H9 (cell line): ENCODE results near the gene PDCD1. TPM values are rescaled to one million over a fixed set of nuclear protein-coding genes. Genes with fewer than 3 reads are reported as not detected.

ENCODE experiments used
- DNase-seq: peaks from one replicate; pipeline ENCODE4 v3.0.0-alpha.2; 2017
- H2AFZ ChIP-seq: one replicate; pipeline ENCODE4 v1.6.1; 2013; ENCODE audit warnings: mild to moderate bottlenecking, low read length, control low read depth, moderate library complexity
- H2AK5ac ChIP-seq: 2 replicates; pipeline ENCODE4 v1.6.1; 2013; ENCODE audit warnings: low read length, control low read depth, mixed read lengths; ENCODE audit not compliant: insufficient read length
- H2BK120ac ChIP-seq: one replicate; pipeline ENCODE4 v1.6.1; 2013; ENCODE audit warnings: low read depth, mild to moderate bottlenecking, low read length, control low read depth, inconsistent platforms; ENCODE audit not compliant: poor library complexity, severe bottlenecking
- H2BK12ac ChIP-seq: 2 replicates; pipeline ENCODE4 v1.6.1; 2013; ENCODE audit warnings: low read length, control low read depth, mixed read lengths, low read depth; ENCODE audit not compliant: insufficient read length
- H2BK15ac ChIP-seq: 2 replicates; pipeline ENCODE4 v1.6.1; 2013; ENCODE audit warnings: low read depth, low read length, control low read depth
- H2BK20ac ChIP-seq: one replicate; pipeline ENCODE4 v1.6.1; 2013; ENCODE audit warnings: low read depth, mild to moderate bottlenecking, low read length, control low read depth, inconsistent platforms; ENCODE audit not compliant: poor library complexity, severe bottlenecking
- H2BK5ac ChIP-seq: 2 replicates; pipeline ENCODE4 v1.6.1; 2013; ENCODE audit warnings: low read length, control low read depth, mixed read lengths; ENCODE audit not compliant: insufficient read length
- H3K14ac ChIP-seq: 2 replicates; pipeline ENCODE4 v1.6.1; 2013; ENCODE audit warnings: low read length, control low read depth; ENCODE audit not compliant: insufficient read depth
- H3K18ac ChIP-seq: 2 replicates; pipeline ENCODE4 v1.6.1; 2013; ENCODE audit warnings: low read depth, mild to moderate bottlenecking, mixed read lengths, low read length, control low read depth; ENCODE audit not compliant: insufficient read length
- H3K23ac ChIP-seq: 2 replicates; pipeline ENCODE4 v1.6.1; 2013; ENCODE audit warnings: low read length, control low read depth, mixed read lengths, low read depth; ENCODE audit not compliant: insufficient read length
- H3K23me2 ChIP-seq: 2 replicates; pipeline ENCODE4 v1.6.1; 2013; ENCODE audit warnings: low read depth, mild to moderate bottlenecking, mixed read lengths, low read length, control low read depth; ENCODE audit not compliant: insufficient read length, poor library complexity, severe bottlenecking
- H3K27ac ChIP-seq: 2 replicates; pipeline ENCODE4 v1.5.1; 2013; ENCODE audit warnings: low read length, control low read depth, mixed read lengths, low read depth; ENCODE audit not compliant: insufficient read length
- H3K27me3 ChIP-seq: 2 replicates; pipeline ENCODE4 v1.6.1; 2013; ENCODE audit warnings: low read length, control low read depth, inconsistent platforms; ENCODE audit not compliant: insufficient read depth
- H3K4ac ChIP-seq: 2 replicates; pipeline ENCODE4 v1.6.1; 2013; ENCODE audit warnings: low read depth, mild to moderate bottlenecking, control low read depth, inconsistent platforms, low read length, moderate library complexity
- H3K4me1 ChIP-seq: 2 replicates; pipeline ENCODE4 v1.6.1; 2013; ENCODE audit warnings: low read length, control low read depth, inconsistent platforms; ENCODE audit not compliant: insufficient read depth
- H3K4me2 ChIP-seq: 2 replicates; pipeline ENCODE4 v1.6.1; 2013; ENCODE audit warnings: low read length, control low read depth, mixed read lengths; ENCODE audit not compliant: insufficient read length, insufficient read depth
- H3K56ac ChIP-seq: 2 replicates; pipeline ENCODE4 v1.6.1; 2013; ENCODE audit warnings: low read depth, mild to moderate bottlenecking, mixed read lengths, low read length, control low read depth; ENCODE audit not compliant: insufficient read length
- H3K79me1 ChIP-seq: 2 replicates; pipeline ENCODE4 v1.6.1; 2013; ENCODE audit warnings: low read depth, mild to moderate bottlenecking, moderate library complexity, low read length, control low read depth, inconsistent platforms; ENCODE audit not compliant: insufficient read depth, poor library complexity, severe bottlenecking
- H3K79me2 ChIP-seq: 2 replicates; pipeline ENCODE4 v1.6.1; 2013; ENCODE audit warnings: low read length, control low read depth, inconsistent platforms; ENCODE audit not compliant: insufficient read depth
- H3K9ac ChIP-seq: 2 replicates; pipeline ENCODE4 v1.6.1; 2013; ENCODE audit warnings: low read length, control low read depth, mixed read lengths; ENCODE audit not compliant: insufficient read length; ENCODE audit errors: extremely low read depth
- H3K9me3 ChIP-seq: one replicate; pipeline ENCODE4 v1.6.1; 2013; ENCODE audit warnings: low read depth, low read length, inconsistent platforms; ENCODE audit not compliant: control insufficient read depth
- H3T11ph ChIP-seq: one replicate; pipeline ENCODE4 v1.6.1; 2013; ENCODE audit warnings: mild to moderate bottlenecking, low read length, control low read depth, inconsistent platforms
- H4K20me1 ChIP-seq: one replicate; pipeline ENCODE4 v1.6.1; 2013; ENCODE audit not compliant: control insufficient read depth, insufficient read length, insufficient read depth
- H4K5ac ChIP-seq: 2 replicates; pipeline ENCODE4 v1.6.1; 2013; ENCODE audit warnings: low read depth, mild to moderate bottlenecking, mixed read lengths, low read length, control low read depth; ENCODE audit not compliant: insufficient read length
- H4K8ac ChIP-seq: replicated peaks from 2 replicates; pipeline ENCODE4 v1.6.1; 2013; ENCODE audit warnings: low read length, control low read depth, mixed read lengths, low read depth; ENCODE audit not compliant: insufficient read length
- H4K91ac ChIP-seq: 2 replicates; pipeline ENCODE4 v1.6.1; 2013; ENCODE audit warnings: low read depth, mild to moderate bottlenecking, moderate library complexity, mixed read lengths, low read length, control low read depth; ENCODE audit not compliant: insufficient read length
- H3K27ac Mint-ChIP-seq, 3 experiments: 2 replicates in 2 of 3; 3 replicates in 1 of 3; pipeline ENCODE4 v1.8.0; 2020 to 2021; ENCODE audit warnings: mixed read lengths in 3 of 3, mild to moderate bottlenecking in 1 of 3, moderate library complexity in 1 of 3
- H3K27me3 Mint-ChIP-seq: 2 replicates; pipeline ENCODE4 v1.8.0; 2021; ENCODE audit warnings: low read depth, mild to moderate bottlenecking, moderate library complexity, mixed read lengths
- H3K36me3 Mint-ChIP-seq, 3 experiments: 2 replicates in 2 of 3; 3 replicates in 1 of 3; pipeline ENCODE4 v1.8.0; 2020 to 2021; ENCODE audit warnings: low read depth in 3 of 3, mixed read lengths in 3 of 3; ENCODE audit not compliant: insufficient read depth in 1 of 3
- H3K4me1 Mint-ChIP-seq, 2 experiments: 2 replicates each; pipeline ENCODE4 v1.8.0; 2020; ENCODE audit warnings: mixed read lengths in 2 of 2
- H3K4me3 Mint-ChIP-seq, 2 experiments: 2 replicates in 1 of 2; 3 replicates in 1 of 2; pipeline ENCODE4 v1.8.0; 2020 to 2021; ENCODE audit warnings: mild to moderate bottlenecking in 2 of 2, mixed read lengths in 2 of 2, moderate library complexity in 1 of 2
- H3K9me3 Mint-ChIP-seq, 2 experiments: 2 replicates in 1 of 2; 3 replicates in 1 of 2; pipeline ENCODE4 v1.8.0; 2020; ENCODE audit warnings: mild to moderate bottlenecking in 2 of 2, mixed read lengths in 2 of 2, moderate library complexity in 1 of 2
- WGBS: extraction: QIAGEN DNeasy Blood & Tissue Kit; methylation state at CpG from one replicate; pipeline ENCODE4 v1.1.7; 2013; ENCODE audit warnings: missing lambda C conversion rate, low lambda C conversion rate, mixed read lengths; ENCODE audit not compliant: insufficient read length; ENCODE audit errors: extremely low coverage; 5-methylcytosine and 5-hydroxymethylcytosine counted together
- total RNA-seq: library from RNA; stranded (reverse); gene quantifications from 2 replicates; pipeline ENCODE4 v1.2.1, GENCODE V29; 2021
- TF ChIP-seq, protein P1 (sequence below): fragments of 200-600 bp; sonication (generic); conservative IDR thresholded peaks from 3 replicates; pipeline ENCODE4 v1.8.0; 2021; ENCODE audit warnings: antibody characterized with exemption, mild to moderate bottlenecking

PDCD1 gene
- total RNA-seq, 1 experiment from 2014 or later, result 1.6 TPM

DNA sequence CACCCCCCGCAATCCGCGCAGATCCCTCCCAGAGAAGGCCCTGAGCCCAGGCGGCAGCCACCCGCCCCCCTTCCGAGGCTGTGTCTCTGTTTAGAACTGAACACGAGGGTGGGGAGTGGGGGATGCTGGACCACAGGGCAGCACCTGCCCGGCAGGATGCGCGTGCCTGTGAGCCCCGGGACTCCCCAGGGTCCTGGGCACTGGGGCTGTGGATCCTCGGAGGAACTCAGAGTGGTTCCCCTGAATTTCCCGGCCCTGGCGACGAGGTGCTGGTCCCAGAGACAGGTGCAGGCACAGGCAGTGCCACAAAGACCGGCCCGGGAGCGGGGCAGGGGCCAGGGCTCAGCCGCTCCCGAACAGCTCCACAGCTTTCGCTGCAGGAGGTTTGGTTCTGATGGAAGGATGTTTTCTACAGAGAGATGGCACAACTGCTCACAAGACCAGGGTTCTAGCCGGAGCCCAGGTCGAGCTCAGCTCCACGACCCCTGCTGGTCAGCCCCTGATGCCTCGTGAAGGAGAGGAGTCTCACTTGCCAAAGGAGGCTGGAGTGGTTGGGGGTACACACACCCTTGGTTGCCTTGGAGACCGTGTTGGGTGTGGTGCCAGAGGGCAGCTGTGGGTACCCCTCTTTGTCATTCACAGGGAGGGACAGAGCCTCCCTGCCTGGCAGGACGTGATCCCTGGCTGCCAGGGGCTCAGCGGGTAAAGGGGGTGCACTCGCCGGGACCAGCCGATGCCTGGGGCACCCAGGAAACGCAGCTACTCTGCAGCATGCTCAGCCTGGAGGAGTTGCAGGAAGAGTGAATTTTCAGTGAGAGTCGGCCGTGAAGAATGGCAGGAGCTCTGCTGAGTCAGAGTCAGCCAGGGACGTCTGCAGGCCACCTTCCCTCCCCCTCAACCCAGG, 54.1 kb downstream of the PDCD1 start:
- Histone ChIP-seq H3K56ac (no peak overlapping the region), H3K9ac (no peak overlapping the region), H2BK120ac (no peak overlapping the region), H2BK5ac (no peak overlapping the region), H3K18ac (no peak overlapping the region), H2BK20ac (peak overlapping the region; percentile 65), H2BK15ac (no peak overlapping the region), H3K14ac (peak overlapping the region; percentile 62), H3K4ac (no peak overlapping the region), H3T11ph (no peak overlapping the region), H2AK5ac (no peak overlapping the region), H3K27me3 (peaks cover 9% of the 10 kb centered on the region; the same call in 1 of the 2 replicates), H3K79me2 (no peaks in the 10 kb centered on the region), H3K79me1 (no peaks in the 10 kb centered on the region), H2AFZ (no peak overlapping the region), H2BK12ac (no peak overlapping the region), H4K20me1 (no peaks in the 10 kb centered on the region), H3K9me3 (no peaks in the 10 kb centered on the region), H3K27ac (no peak overlapping the region), H3K23ac (no peak overlapping the region), H3K23me2 (no peaks in the 10 kb centered on the region), H3K4me1 (peaks cover 8% of the 10 kb centered on the region), H4K8ac (no peak overlapping the region), H3K4me2 (peak overlapping the region; percentile 36), H4K5ac (no peak overlapping the region), H4K91ac (no peak overlapping the region)
- WGBS, result no CpG with 5 or more reads among the region's 35 CpGs
- Mint-ChIP-seq H3K27ac (no peak overlapping the region), H3K4me3 (peak overlapping the region in 1 of 2 experiments; percentile 22; a peak in 2 of 5 replicates), H3K36me3 (no peaks in the 10 kb centered on the region), H3K9me3 (no peaks in the 10 kb centered on the region), H3K27me3 (peaks cover 34% of the 10 kb centered on the region), H3K4me1 (peaks cover 12 to 38% of the 10 kb centered on the region in 2 experiments)
- peak; percentile 58 for DNase-seq
- TF ChIP-seq, protein P1, sequence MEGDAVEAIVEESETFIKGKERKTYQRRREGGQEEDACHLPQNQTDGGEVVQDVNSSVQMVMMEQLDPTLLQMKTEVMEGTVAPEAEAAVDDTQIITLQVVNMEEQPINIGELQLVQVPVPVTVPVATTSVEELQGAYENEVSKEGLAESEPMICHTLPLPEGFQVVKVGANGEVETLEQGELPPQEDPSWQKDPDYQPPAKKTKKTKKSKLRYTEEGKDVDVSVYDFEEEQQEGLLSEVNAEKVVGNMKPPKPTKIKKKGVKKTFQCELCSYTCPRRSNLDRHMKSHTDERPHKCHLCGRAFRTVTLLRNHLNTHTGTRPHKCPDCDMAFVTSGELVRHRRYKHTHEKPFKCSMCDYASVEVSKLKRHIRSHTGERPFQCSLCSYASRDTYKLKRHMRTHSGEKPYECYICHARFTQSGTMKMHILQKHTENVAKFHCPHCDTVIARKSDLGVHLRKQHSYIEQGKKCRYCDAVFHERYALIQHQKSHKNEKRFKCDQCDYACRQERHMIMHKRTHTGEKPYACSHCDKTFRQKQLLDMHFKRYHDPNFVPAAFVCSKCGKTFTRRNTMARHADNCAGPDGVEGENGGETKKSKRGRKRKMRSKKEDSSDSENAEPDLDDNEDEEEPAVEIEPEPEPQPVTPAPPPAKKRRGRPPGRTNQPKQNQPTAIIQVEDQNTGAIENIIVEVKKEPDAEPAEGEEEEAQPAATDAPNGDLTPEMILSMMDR, result peak; percentile 26; the same call in 1 of the 3 replicates
